HCEC 1CT (cell line): Measurements from ENCODE around the gene KIF1C.
"Not testable (repeated sequence)": the region's sequence is repeated elsewhere in the genome, so short reads cannot be mapped to it uniquely, and the experiment has no call there.

Source experiments
- DNase-seq: peaks from one replicate; pipeline ENCODE4 v3.0.0-alpha.2; 2017

KIF1C gene

GRCh38 chr17:5047446-5047845 lies 49.7 kb downstream of the KIF1C start:
- no peak for DNase-seq

- no peak for DNase-seq
Observed at GRCh38 chr17:5049314-5049841, 51.6 kb downstream of the KIF1C start.

- DNase-seq = peak; percentile 17
Observed at GRCh38 chr17:5050278-5050677, 52.5 kb downstream of the KIF1C start.

GRCh38 chr17:5055543-5055942 lies 57.8 kb downstream of the KIF1C start:
- DNase-seq = no peak

- DNase-seq = no peak
Observed at GRCh38 chr17:5065227-5065744, 67.5 kb downstream of the KIF1C start.

GRCh38 chr17:5068236-5068635 lies 70.5 kb downstream of the KIF1C start:
- no peak for DNase-seq

GRCh38 chr17:5069724-5070123 lies 72.0 kb downstream of the KIF1C start:
- no peak for DNase-seq

- DNase-seq = not testable (repeated sequence)
Observed at GRCh38 chr17:5075472-5075871, 77.7 kb downstream of the KIF1C start.

- not testable (repeated sequence) for DNase-seq
Observed at GRCh38 chr17:5077275-5077674, 79.5 kb downstream of the KIF1C start.

- no peak for DNase-seq
Observed at GRCh38 chr17:5077781-5078105, 80.0 kb downstream of the KIF1C start.
